Uterine smooth muscle cell (primary cell): Measurements from ENCODE around the gene CLASRP. TPM values are rescaled to one million over a fixed set of nuclear protein-coding genes. Genes with fewer than 3 reads are reported as not detected.

Experiments
- total RNA-seq: library from RNA; depleted of rRNA; stranded (reverse); fragments of >200 nt; gene quantifications from 2 replicates; pipeline ENCODE4 v1.2.3, GENCODE V29; 2014

CLASRP gene
- 17.0 and 31.2 TPM in 2 replicates for total RNA-seq

GRCh38 chr19:45038931-45039893 lies at the start of gene CLASRP:
Gene CLASRP (plus strand): TSS chr19:45039045. CDS start chr19:45040213, 1,168 bp downstream.

GRCh38 chr19:45001087-45001739 lies 37.6 kb upstream of the CLASRP start, which contains the start of gene RELB:
Gene RELB (plus strand): TSS chr19:45001464. CDS start chr19:45001580, 116 bp downstream.

GRCh38 chr19:45076029-45076850 lies 37.4 kb downstream of the CLASRP start, which contains the start of gene ZNF296:
Gene ZNF296 (minus strand): TSS chr19:45076478. CDS start chr19:45076373, 105 bp downstream.

GRCh38 chr19:45079063-45079910 lies 40.4 kb downstream of the CLASRP start, which contains the start of gene GEMIN7:
Gene GEMIN7 (plus strand): TSS chr19:45079260. CDS start chr19:45090115, 10,855 bp downstream.

GRCh38 chr19:45092747-45093678 lies 54.2 kb downstream of the CLASRP start, which contains the start of gene PPP1R37:
Gene PPP1R37 (plus strand): TSS chr19:45093179. CDS start chr19:45093326, 147 bp downstream.

Other genes starting within 250 kb of the CLASRP start
- 6.6 and 14.1 TPM in 2 replicates for gene BCAM, start 229.9 kb upstream of the CLASRP start, total RNA-seq
- 68.9 and 75.4 TPM in 2 replicates for gene NECTIN2, start 192.7 kb upstream of the CLASRP start, total RNA-seq
- gene TOMM40, start 147.8 kb upstream of the CLASRP start, total RNA-seq: 41.0 and 87.5 TPM in 2 replicates
- 1.4 and 9.6 TPM in 2 replicates for gene APOE, start 133.2 kb upstream of the CLASRP start, total RNA-seq
- gene APOC1, start 124.4 kb upstream of the CLASRP start, total RNA-seq: 1.4 TPM in 1 of 2 replicates, not detected in the other
- gene APOC4, start 96.8 kb upstream of the CLASRP start, total RNA-seq: not detected in 2 replicates
- gene APOC2, start 93.0 kb upstream of the CLASRP start, total RNA-seq: not detected in 2 replicates
- gene CLPTM1, start 83.7 kb upstream of the CLASRP start, total RNA-seq: 26.7 and 33.1 TPM in 2 replicates
- 7.6 and 10.2 TPM in 2 replicates for gene RELB, start 37.6 kb upstream of the CLASRP start, total RNA-seq
- gene ZNF296, start 37.4 kb downstream of the CLASRP start, total RNA-seq: 0.22 TPM in 1 of 2 replicates, not detected in the other
- 16.2 and 25.8 TPM in 2 replicates for gene GEMIN7, start 40.2 kb downstream of the CLASRP start, total RNA-seq
- 44.5 and 50.0 TPM in 2 replicates for gene PPP1R37, start 54.1 kb downstream of the CLASRP start, total RNA-seq
- 0.12 and 0.44 TPM in 2 replicates for gene NKPD1, start 121.9 kb downstream of the CLASRP start, total RNA-seq
- gene TRAPPC6A, start 139.2 kb downstream of the CLASRP start, total RNA-seq: 2.0 and 11.1 TPM in 2 replicates
- 3.9 and 7.5 TPM in 2 replicates for gene BLOC1S3, start 139.7 kb downstream of the CLASRP start, total RNA-seq
- gene EXOC3L2, start 206.4 kb downstream of the CLASRP start, total RNA-seq: not detected in 2 replicates
- 8.1 and 9.9 TPM in 2 replicates for gene MARK4, start 212.2 kb downstream of the CLASRP start, total RNA-seq